ENCODE measurements around the gene CACNB4.

DNA sequence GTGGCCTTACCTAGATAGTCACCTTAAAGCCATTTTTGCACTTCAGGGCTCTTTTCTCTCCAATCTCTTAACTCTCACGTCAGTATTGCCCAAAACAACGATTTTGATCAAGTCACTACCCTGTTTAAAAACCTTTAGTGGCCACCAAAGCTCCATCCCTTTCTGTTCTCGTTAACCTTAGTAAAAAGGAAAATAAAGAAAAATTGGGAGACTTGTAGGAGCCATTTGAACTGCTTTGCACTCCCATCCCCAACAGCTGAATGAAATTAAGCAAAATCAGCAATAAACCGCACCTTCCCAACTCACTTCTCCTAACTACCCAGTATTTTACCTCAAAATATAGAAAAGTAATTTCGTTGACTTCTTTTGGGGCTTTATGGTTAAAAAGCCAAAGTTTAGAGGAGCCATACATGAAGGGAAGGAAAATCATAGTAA, 269.9 kb downstream of the CACNB4 start:
- TF ChIP-seq GATA2 (IDR thresholded peaks at IDR 0.05; ENCODE audit: low read depth, low read length) (no peak), GATA3 (IDR thresholded peaks at IDR 0.05; ENCODE audit: low read depth, low read length) (no peak)
